OCI-LY1 (cell line): ENCODE results near the gene FXYD4.

Experiments
- CTCF ChIP-seq: fragments of 200-600 bp; sonication (generic), shearing (Covaris generic); IDR thresholded peaks from 2 replicates; pipeline ENCODE4 v1.5.1; 2017; ENCODE audit warnings: mild to moderate bottlenecking, antibody characterized with exemption, low read length, moderate library complexity, mixed read lengths
- EZH2 ChIP-seq: fragments of 200-600 bp; sonication (generic), shearing (Covaris generic); IDR thresholded peaks from 2 replicates; pipeline ENCODE4 v1.8.0; 2017; ENCODE audit warnings: borderline replicate concordance, mixed run types, mild to moderate bottlenecking, antibody characterized with exemption, low read length, moderate library complexity, mixed read lengths

GRCh38 chr10:43323245-43323644 lies 48.2 kb upstream of the FXYD4 start:
- TF ChIP-seq CTCF: no peak
- no peak for TF ChIP-seq EZH2
